K562 (cell line): ENCODE results near the gene TMEM25. TPM values are rescaled to one million over a fixed set of nuclear protein-coding genes. Genes with fewer than 3 reads are reported as not detected.
A peak's percentile ranks its signal among the peaks of the same experiment; 100 is the strongest.

ENCODE experiments used
- ATAC-seq: fragments of 200-7000 bp; cut with Tn5 transposase; 3 replicates; pipeline ENCODE4 v1.9.1; 2020; ENCODE audit warnings: moderate library complexity
- BruUV-seq: library from RNA; stranded (reverse); fragments of 400-500 nt; replicated peaks from 2 replicates; lab custom pipeline; 2021; lab: Mats Ljungman, UMichigan
- CTCF ChIA-PET: fragments of 300-600 bp; formaldehyde crosslinking; extraction: SDS; loops from one replicate; lab custom pipeline; 2021; ENCODE audit warnings: low intra/inter-chr PET ratio; lab: Yijun Ruan, JAX
- POLR2A ChIA-PET: fragments of 300-600, 350-650 bp; sonication (Branson Sonifier 250); formaldehyde crosslinking; extraction: SDS; loops from one replicate; lab custom pipeline; 2021; ENCODE audit warnings: antibody characterized with exemption, inconsistent platforms; lab: Yijun Ruan, JAX
- DNase-seq, 4 experiments: peaks; one replicate each; pipeline versions ENCODE4 v3.0.0 to v3.0.0-alpha.2; 2011 to 2018; ENCODE audit warnings: low spot score in 3 of 4, mixed read lengths in 3 of 4; ENCODE audit errors: extremely low read depth in 1 of 4
- FAIRE-seq: peaks from 2 replicates; lab custom pipeline; 2011; peaks lifted over from hg19 to GRCh38; lab: Jason Lieb, UNC
- H2AFZ ChIP-seq: 2 replicates; pipeline ENCODE4 v1.6.0; 2011; ENCODE audit warnings: low read depth, low read length, control low read depth, inconsistent platforms
- H3K27ac ChIP-seq: fragments of 200-600 bp; 3 replicates; pipeline ENCODE4 v1.8.0; 2011; ENCODE audit warnings: low read depth, mild to moderate bottlenecking, control low read depth, inconsistent platforms, low read length, moderate library complexity, mixed read lengths; ENCODE audit errors: extremely low read depth
- H3K27me3 ChIP-seq, 2 experiments: fragments of 300-600 bp in 1 of 2; 2 replicates in 1 of 2; 3 replicates in 1 of 2; pipeline versions ENCODE4 v1.6.0 to v1.8.0; 2011; ENCODE audit warnings: inconsistent platforms in 2 of 2, low read length in 2 of 2, mild to moderate bottlenecking in 1 of 2, mixed read lengths in 1 of 2, moderate library complexity in 1 of 2; ENCODE audit not compliant: control insufficient read depth in 2 of 2, insufficient read depth in 2 of 2
- H3K36me3 ChIP-seq: fragments of 300-600 bp; 3 replicates; pipeline ENCODE4 v1.8.0; 2011; ENCODE audit warnings: mild to moderate bottlenecking, low read length, inconsistent platforms; ENCODE audit not compliant: control insufficient read depth, insufficient read depth
- H3K4me1 ChIP-seq, 2 experiments: fragments of 200-600 bp in 1 of 2; replicated peaks in 1 of 2; 2 replicates in 1 of 2; 3 replicates in 1 of 2; pipeline versions ENCODE4 v1.5.1 to v1.8.0; 2011; ENCODE audit warnings: inconsistent platforms in 2 of 2, low read length in 2 of 2, mild to moderate bottlenecking in 1 of 2, mixed read lengths in 1 of 2, moderate library complexity in 1 of 2; ENCODE audit not compliant: control insufficient read depth in 2 of 2, insufficient read depth in 2 of 2
- H3K4me2 ChIP-seq: 2 replicates; pipeline ENCODE4 v1.6.1; 2011; ENCODE audit warnings: low read length, control low read depth, inconsistent platforms, mixed read lengths; ENCODE audit not compliant: insufficient read depth
- H3K4me3 ChIP-seq: fragments of 200-600 bp; sonication (generic), shearing (Covaris generic); 2 replicates; pipeline ENCODE4 v1.5.1; 2016; ENCODE audit warnings: control low read depth, inconsistent platforms
- H3K79me2 ChIP-seq: fragments of 200-600 bp; 3 replicates; pipeline ENCODE4 v1.8.0; 2011; ENCODE audit warnings: low read length, inconsistent platforms; ENCODE audit not compliant: control insufficient read depth, insufficient read depth
- H3K9ac ChIP-seq, 2 experiments: 2 replicates each; pipeline versions ENCODE4 v1.6.0 to v1.6.1; 2011; ENCODE audit warnings: low read depth in 2 of 2, low read length in 2 of 2, control low read depth in 1 of 2, inconsistent platforms in 1 of 2, mild to moderate bottlenecking in 1 of 2, mixed read lengths in 1 of 2; ENCODE audit not compliant: insufficient read depth in 1 of 2
- H3K9me1 ChIP-seq: one replicate; pipeline ENCODE4 v1.6.0; 2011; ENCODE audit warnings: inconsistent platforms, mild to moderate bottlenecking, low read length, moderate library complexity; ENCODE audit not compliant: control insufficient read depth, insufficient read depth
- H3K9me3 ChIP-seq: replicated peaks from 2 replicates; pipeline ENCODE4 v1.5.1; 2011; ENCODE audit warnings: low read depth, low read length, inconsistent platforms; ENCODE audit not compliant: control insufficient read depth, insufficient read depth
- H4K20me1 ChIP-seq: replicated peaks from 2 replicates; pipeline ENCODE4 v1.6.1; 2011; ENCODE audit warnings: low read length, inconsistent platforms, mixed read lengths; ENCODE audit not compliant: control insufficient read depth, insufficient read depth
- ARID2 ChIP-seq: fragments of 450-650 bp; IDR thresholded peaks from 2 replicates; pipeline ENCODE4 v1.6.1; 2017; ENCODE audit warnings: antibody characterized with exemption, mild to moderate bottlenecking
- CC2D1A ChIP-seq: fragments of 450-650 bp; IDR thresholded peaks from 2 replicates; pipeline ENCODE4 v1.6.1; 2017; ENCODE audit warnings: mild to moderate bottlenecking
- DEAF1 ChIP-seq: fragments of 450-650 bp; formaldehyde crosslinking; IDR thresholded peaks from 2 replicates; pipeline ENCODE4 v1.4.0; 2020; ENCODE audit warnings: mild to moderate bottlenecking, moderate library complexity
- E2F5 ChIP-seq: sonication (generic); formaldehyde crosslinking; IDR thresholded peaks from 2 replicates; pipeline ENCODE4 v1.8.0; 2022; ENCODE audit warnings: mild to moderate bottlenecking, missing genetic modification reagents
- EWSR1 ChIP-seq: fragments of 450-650 bp; IDR thresholded peaks from 2 replicates; pipeline ENCODE4 v1.6.1; 2018; ENCODE audit warnings: borderline replicate concordance, mild to moderate bottlenecking, low read depth, moderate library complexity; ENCODE audit not compliant: partially characterized antibody
- MYC ChIP-seq, 2 experiments: fragments of 250-450 bp in 1 of 2; sonication (Bioruptor Pico) in 1 of 2; IDR thresholded peaks; 2 replicates each; pipeline versions ENCODE4 v1.5.1 to v1.6.1; 2012 to 2021; ENCODE audit warnings: low read depth in 2 of 2, borderline replicate concordance in 1 of 2, improper control_type of control experiment in 1 of 2, low read length in 1 of 2, mild to moderate bottlenecking in 1 of 2, moderate library complexity in 1 of 2
- RAD21 ChIP-seq, 2 experiments: fragments of 250-450 bp in 1 of 2; fragments of 450-650 bp in 1 of 2; sonication (Bioruptor Pico) in 1 of 2; formaldehyde crosslinking in 1 of 2; IDR thresholded peaks in 1 of 2; conservative IDR thresholded peaks in 1 of 2; 2 replicates each; pipeline versions ENCODE4 v1.4.0 to v1.8.0; 2020 to 2022; ENCODE audit warnings: mild to moderate bottlenecking in 2 of 2, moderate library complexity in 1 of 2
- SMARCE1 ChIP-seq: fragments of 450-650 bp; IDR thresholded peaks from 2 replicates; pipeline ENCODE4 v1.7.1; 2016; ENCODE audit warnings: mild to moderate bottlenecking
- SMC3 ChIP-seq: conservative IDR thresholded peaks from 2 replicates; pipeline ENCODE4 v1.6.1; 2011; ENCODE audit warnings: low read depth, low read length, improper control_type of control experiment; ENCODE audit not compliant: insufficient read depth
- USF1 ChIP-seq: sonication (generic); formaldehyde crosslinking; IDR thresholded peaks from 2 replicates; pipeline ENCODE4 v1.9.0; 2022; ENCODE audit warnings: mild to moderate bottlenecking, missing genetic modification reagents
- ZKSCAN1 ChIP-seq: fragments of 150-350 bp; IDR thresholded peaks from 2 replicates; pipeline ENCODE4 v1.6.1; 2016; ENCODE audit warnings: low read depth, low read length
- ZNF124 ChIP-seq: sonication (generic); formaldehyde crosslinking; IDR thresholded peaks from 2 replicates; pipeline ENCODE4 v1.8.1; 2022; ENCODE audit warnings: missing genetic modification reagents
- ZNF184 ChIP-seq: sonication (generic); formaldehyde crosslinking; IDR thresholded peaks from 2 replicates; pipeline ENCODE4 v1.5.0; 2020; ENCODE audit warnings: missing genetic modification reagents
- ZNF212 ChIP-seq: fragments of 450-650 bp; formaldehyde crosslinking; IDR thresholded peaks from 2 replicates; pipeline ENCODE4 v1.4.0; 2020; ENCODE audit warnings: mild to moderate bottlenecking
- ZZZ3 ChIP-seq: fragments of 450-650 bp; IDR thresholded peaks from 2 replicates; pipeline ENCODE4 v1.6.1; 2016; ENCODE audit warnings: antibody characterized with exemption, mild to moderate bottlenecking, moderate library complexity
- WGBS: fragments of 100-300 bp; shearing (Covaris generic); methylation state at CpG from one replicate; pipeline ENCODE4 v1.1.6; 2016; ENCODE audit warnings: low coverage, mixed read lengths; ENCODE audit not compliant: insufficient coverage; ENCODE audit errors: missing lambda C conversion rate; 5-methylcytosine and 5-hydroxymethylcytosine counted together
- in situ Hi-C: fragments of 300-500 bp; cut with MboI; formaldehyde crosslinking; loops from 4 replicates; pipeline ENCODE4 v1.15.0; 2018; ENCODE audit warnings: inconsistent platforms, mixed read lengths
- intact Hi-C: fragments of 100-400 bp; cut with micrococcal nuclease; formaldehyde crosslinking; loops from 2 replicates; pipeline ENCODE4 v1.14.2; 2022
- polyA plus RNA-seq, 8 experiments: library from polyadenylated mRNA; depleted of rRNA in 4 of 8; stranded (reverse) in 5 of 8; unstranded in 3 of 8; fragments of >200 nt; fragmentation: Nextera tagmentation in 2 of 8; fragmentation: Illumina TruSeq in 1 of 8; extraction: Ambion mirVana in 2 of 8; extraction: Trizol in 1 of 8; gene quantifications; 2 replicates each; pipeline versions ENCODE4 v1.2.1 to v1.2.3, GENCODE V29; 2011 to 2014; ENCODE audit warnings: inconsistent platforms in 1 of 8, missing spikeins in 1 of 8
- total RNA-seq, 7 experiments: library from RNA; depleted of rRNA in 6 of 7; stranded (reverse); fragments of >200 nt in 6 of 7; fragmentation: Illumina TruSeq in 2 of 7; extraction: Trizol in 2 of 7; gene quantifications; 2 replicates each; pipeline versions ENCODE4 v1.2.1 to v1.2.3, GENCODE V29; 2011 to 2021; ENCODE audit warnings: low replicate concordance in 1 of 7

The TMEM25 gene
- total and polyA plus RNA-seq, 9 of the 15 experiments (the other 6 are each of a cell fraction or from before 2014, with no cell fraction given), result 0.34 to 3.8 (median 2.0) TPM

- peak; percentile 62 to 82 (median 66) for DNase-seq
- H3K9me1 ChIP-seq, result no peaks in the 10 kb centered on the region
- intact Hi-C loops (loop anchor here (1.0 to 5.0 kb wide), 5 partner anchors 52 to 290 kb away; partner anchors contain the start of genes ATP5MG and KMT2A), in situ Hi-C loops (no loop called here)
- no TSS peak for BruUV-seq
- H3K36me3 ChIP-seq, result peaks cover 81% of the 10 kb centered on the region
- no peak overlapping the region for H3K27ac ChIP-seq
- ATAC-seq, result peak; percentile 89
- 20% methylated on average over 7 of the region's 7 CpGs for WGBS
- H4K20me1 ChIP-seq, result no peaks in the 10 kb centered on the region
- H3K4me1 ChIP-seq, result no peaks in the 10 kb centered on the region
- H3K4me2 ChIP-seq, result no peak overlapping the region
- ChIA-PET POLR2A (no interaction called here), CTCF (interaction anchor here (0.7 to 2.4 kb wide), 9 partner anchors 13 to 681 kb away, joined by 3 to 15 read pairs (median 4); no protein-coding TSS in a partner anchor)
- H3K27me3 ChIP-seq, result no peaks in the 10 kb centered on the region
- no peak overlapping the region for H3K4me3 ChIP-seq
- H2AFZ ChIP-seq, result no peak overlapping the region
- H3K9ac ChIP-seq, result no peak overlapping the region
- H3K9me3 ChIP-seq, result no peaks in the 10 kb centered on the region
- FAIRE-seq, result peak; percentile 95
- no peaks in the 10 kb centered on the region for H3K79me2 ChIP-seq
- TF ChIP-seq ZKSCAN1, result no peak
- TF ChIP-seq ZNF124 (CRISPR knock-in tag), result no peak
- no peak for TF ChIP-seq E2F5 (CRISPR knock-in tag)
- no peak for TF ChIP-seq ZNF184 (CRISPR knock-in tag)
- TF ChIP-seq DEAF1 (CRISPR knock-in tag), result peak; percentile 65
- TF ChIP-seq RAD21 (CRISPR knock-in tag; conservative IDR thresholded peaks at IDR 0.05 in 1 of 2, IDR thresholded peaks at IDR 0.05 in 1 of 2), result peak; percentile 81 to 87
- TF ChIP-seq EWSR1, result no peak
- 0 out of 2 replicates have a peak, but pooled peaks have one; percentile 66 for TF ChIP-seq ZZZ3
- peak; percentile 85 for TF ChIP-seq SMC3
- no peak for TF ChIP-seq USF1 (CRISPR knock-in tag)
- no peak for TF ChIP-seq ZNF212 (CRISPR knock-in tag)
- peak; percentile 29; the same call in 1 of the 2 replicates for TF ChIP-seq ARID2
- TF ChIP-seq CC2D1A, result 0 out of 2 replicates have a peak, but pooled peaks have one; percentile 12
- no peak for TF ChIP-seq SMARCE1
- TF ChIP-seq MYC (IDR thresholded peaks at IDR 0.05; ENCODE audit: low read depth, low read length), result 0 out of 2 replicates have a peak, but pooled peaks have one; percentile 23
- no peak for TF ChIP-seq MYC (CRISPR knock-in tag; IDR thresholded peaks at IDR 0.05; ENCODE audit: borderline replicate concordance, low read depth)
Measured at GRCh38 chr11:118488480-118489109, 42.4 kb upstream of the TMEM25 start.
